Keratinocyte (primary cell): ENCODE results near the gene ALK. TPM values are rescaled to one million over a fixed set of nuclear protein-coding genes. Genes with fewer than 3 reads are reported as not detected.

Source experiments
- DNase-seq: peaks from one replicate; pipeline ENCODE4 v3.0.0-alpha.2; 2011; ENCODE audit warnings: low read depth, missing footprints, low spot score
- FAIRE-seq: peaks from 2 replicates; lab custom pipeline; 2011; peaks lifted over from hg19 to GRCh38; lab: Jason Lieb, UNC
- H2AFZ ChIP-seq: 2 replicates; pipeline ENCODE4 v1.6.0; 2012; ENCODE audit warnings: low read length, control low read depth, inconsistent platforms; ENCODE audit not compliant: control insufficient read depth
- H3K27ac ChIP-seq: 2 replicates; pipeline ENCODE4 v1.5.1; 2011; ENCODE audit warnings: low read length; ENCODE audit not compliant: control insufficient read depth, insufficient read depth
- H3K27me3 ChIP-seq: 3 replicates; pipeline ENCODE4 v1.6.0; 2011; ENCODE audit warnings: low read length; ENCODE audit not compliant: control insufficient read depth, insufficient read depth; ENCODE audit errors: extremely low read depth
- H3K36me3 ChIP-seq, 2 experiments: 2 replicates in 1 of 2; 3 replicates in 1 of 2; pipeline ENCODE4 v1.5.1; 2011; ENCODE audit warnings: low read length in 2 of 2, mild to moderate bottlenecking in 1 of 2; ENCODE audit not compliant: control insufficient read depth in 2 of 2, insufficient read depth in 2 of 2; ENCODE audit errors: extremely low read depth in 1 of 2
- H3K4me1 ChIP-seq: 3 replicates; pipeline ENCODE4 v1.5.1; 2011; ENCODE audit warnings: low read length; ENCODE audit not compliant: control insufficient read depth, insufficient read depth; ENCODE audit errors: extremely low read depth
- H3K4me2 ChIP-seq: 3 replicates; pipeline ENCODE4 v1.6.0; 2011; ENCODE audit warnings: low read depth, low read length; ENCODE audit not compliant: control insufficient read depth, insufficient read depth; ENCODE audit errors: extremely low read depth
- H3K4me3 ChIP-seq, 3 experiments: fragments of 200-600 bp in 1 of 3; sonication (generic) in 1 of 3; 2 replicates in 2 of 3; 3 replicates in 1 of 3; pipeline ENCODE4 v1.5.1; 2011 to 2016; ENCODE audit warnings: low read length in 3 of 3, mild to moderate bottlenecking in 3 of 3, control low read depth in 2 of 3, inconsistent platforms in 1 of 3, low read depth in 1 of 3, mixed read lengths in 1 of 3, mixed run types in 1 of 3, moderate library complexity in 1 of 3; ENCODE audit not compliant: control insufficient read depth in 2 of 3, insufficient read depth in 2 of 3; ENCODE audit errors: extremely low read depth in 1 of 3
- H3K79me2 ChIP-seq: 2 replicates; pipeline ENCODE4 v1.6.0; 2012; ENCODE audit warnings: low read length; ENCODE audit not compliant: control insufficient read depth, insufficient read depth
- H3K9ac ChIP-seq: 3 replicates; pipeline ENCODE4 v1.6.0; 2011; ENCODE audit warnings: low read length; ENCODE audit not compliant: control insufficient read depth, insufficient read depth; ENCODE audit errors: extremely low read depth
- H3K9me1 ChIP-seq: 3 replicates; pipeline ENCODE4 v1.6.0; 2011; ENCODE audit warnings: low read length; ENCODE audit not compliant: control insufficient read depth, insufficient read depth; ENCODE audit errors: extremely low read depth
- H3K9me3 ChIP-seq: 2 replicates; pipeline ENCODE4 v1.5.1; 2012; ENCODE audit warnings: low read depth, low read length; ENCODE audit not compliant: control insufficient read depth
- H4K20me1 ChIP-seq: 3 replicates; pipeline ENCODE4 v1.6.0; 2011; ENCODE audit warnings: low read length; ENCODE audit not compliant: control insufficient read depth, insufficient read depth; ENCODE audit errors: extremely low read depth
- EZH2 ChIP-seq: IDR thresholded peaks from one replicate; pipeline ENCODE4 v1.6.1; 2012; ENCODE audit warnings: inconsistent platforms, mild to moderate bottlenecking, low read length, moderate library complexity
- dilution Hi-C: fragments of 300-500 bp; cut with MboI; formaldehyde crosslinking; loops from one replicate; pipeline ENCODE4 v1.7.0; 2020; ENCODE audit warnings: low sequenced_read_pairs; ENCODE audit not compliant: extremely low pct_ligation_motif_present
- polyA plus RNA-seq, 5 experiments: library from polyadenylated mRNA; depleted of rRNA in 3 of 5; stranded (reverse) in 3 of 5; stranded (forward) in 1 of 5; unstranded in 1 of 5; fragments of >200 nt; gene quantifications; 1 replicate in 1 of 5; 2 replicates in 3 of 5; 3 replicates in 1 of 5; pipeline versions ENCODE4 v1.2.1 to v1.2.3, GENCODE V29; 2011 to 2012; ENCODE audit warnings: missing spikeins in 2 of 5, low read depth in 1 of 5, low replicate concordance in 1 of 5
- TF ChIP-seq, protein P1 (sequence below), 3 experiments: IDR thresholded peaks in 1 of 3; conservative IDR thresholded peaks in 1 of 3; optimal IDR thresholded peaks in 1 of 3; 2 replicates in 2 of 3; 3 replicates in 1 of 3; pipeline versions ENCODE3 to v1.5.1; 2011; ENCODE audit warnings: low read length in 3 of 3, mild to moderate bottlenecking in 3 of 3, moderate library complexity in 2 of 3, control low read depth in 1 of 3, inconsistent platforms in 1 of 3; ENCODE audit not compliant: insufficient read depth in 2 of 3; ENCODE audit errors: extremely low read depth in 1 of 3

ALK gene
- polyA plus RNA-seq, 1 donor (not counting 4 experiments of a cell fraction or from before 2014, with no cell fraction given) = not detected

GRCh38 chr2:29806461-29806860, 114.9 kb downstream of the ALK start:
- H3K9ac ChIP-seq = no peak overlapping the region
- no peaks in the 10 kb centered on the region for H3K9me3 ChIP-seq
- peaks cover 7% of the 10 kb centered on the region for H3K4me1 ChIP-seq
- no peak overlapping the region for H2AFZ ChIP-seq
- H4K20me1 ChIP-seq = no peaks in the 10 kb centered on the region
- no peaks in the 10 kb centered on the region for H3K79me2 ChIP-seq
- FAIRE-seq (no peak), DNase-seq (no peak)
- no peak overlapping the region for H3K4me2 ChIP-seq
- dilution Hi-C loops = no loop called here
- no peaks in the 10 kb centered on the region for H3K9me1 ChIP-seq
- no peak overlapping the region for H3K4me3 ChIP-seq
- no peaks in the 10 kb centered on the region for H3K36me3 ChIP-seq
- H3K27me3 ChIP-seq = no peaks in the 10 kb centered on the region
- no peak for TF ChIP-seq EZH2
- TF ChIP-seq, protein P1, sequence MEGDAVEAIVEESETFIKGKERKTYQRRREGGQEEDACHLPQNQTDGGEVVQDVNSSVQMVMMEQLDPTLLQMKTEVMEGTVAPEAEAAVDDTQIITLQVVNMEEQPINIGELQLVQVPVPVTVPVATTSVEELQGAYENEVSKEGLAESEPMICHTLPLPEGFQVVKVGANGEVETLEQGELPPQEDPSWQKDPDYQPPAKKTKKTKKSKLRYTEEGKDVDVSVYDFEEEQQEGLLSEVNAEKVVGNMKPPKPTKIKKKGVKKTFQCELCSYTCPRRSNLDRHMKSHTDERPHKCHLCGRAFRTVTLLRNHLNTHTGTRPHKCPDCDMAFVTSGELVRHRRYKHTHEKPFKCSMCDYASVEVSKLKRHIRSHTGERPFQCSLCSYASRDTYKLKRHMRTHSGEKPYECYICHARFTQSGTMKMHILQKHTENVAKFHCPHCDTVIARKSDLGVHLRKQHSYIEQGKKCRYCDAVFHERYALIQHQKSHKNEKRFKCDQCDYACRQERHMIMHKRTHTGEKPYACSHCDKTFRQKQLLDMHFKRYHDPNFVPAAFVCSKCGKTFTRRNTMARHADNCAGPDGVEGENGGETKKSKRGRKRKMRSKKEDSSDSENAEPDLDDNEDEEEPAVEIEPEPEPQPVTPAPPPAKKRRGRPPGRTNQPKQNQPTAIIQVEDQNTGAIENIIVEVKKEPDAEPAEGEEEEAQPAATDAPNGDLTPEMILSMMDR (optimal IDR thresholded peaks at IDR 0.05 in 1 of 3, IDR thresholded peaks at IDR 0.05 in 1 of 3, conservative IDR thresholded peaks at IDR 0.05 in 1 of 3; ENCODE audit: extremely low read depth in 1 of 3, insufficient read depth in 2 of 3, low read length in 3 of 3) = no peak
- H3K27ac ChIP-seq = no peak overlapping the region

- FAIRE-seq (no peak), DNase-seq (no peak)
- Histone ChIP-seq H3K9me3 (no peaks in the 10 kb centered on the region), H3K4me2 (no peak overlapping the region), H3K27ac (no peak overlapping the region), H3K4me3 (no peak overlapping the region), H3K27me3 (peaks cover 17% of the 10 kb centered on the region), H4K20me1 (no peaks in the 10 kb centered on the region), H3K79me2 (no peaks in the 10 kb centered on the region), H3K36me3 (no peaks in the 10 kb centered on the region), H3K4me1 (no peaks in the 10 kb centered on the region), H3K9ac (no peak overlapping the region), H3K9me1 (no peaks in the 10 kb centered on the region), H2AFZ (no peak overlapping the region)
- TF ChIP-seq EZH2 = no peak
- TF ChIP-seq, protein P1 (optimal IDR thresholded peaks at IDR 0.05 in 1 of 3, IDR thresholded peaks at IDR 0.05 in 1 of 3, conservative IDR thresholded peaks at IDR 0.05 in 1 of 3; ENCODE audit: extremely low read depth in 1 of 3, insufficient read depth in 2 of 3, low read length in 3 of 3) = no peak
- dilution Hi-C loops = no loop called here
Observed at GRCh38 chr2:29804671-29805070, 116.7 kb downstream of the ALK start.
